GM23338 (cell line): Measurements from ENCODE around the gene QDPR. TPM values are rescaled to one million over a fixed set of nuclear protein-coding genes. Genes with fewer than 3 reads are reported as not detected.

ENCODE experiments used
- ATAC-seq: fragments of 200-7000 bp; cut with Tn5 transposase; 3 replicates; pipeline ENCODE4 v1.9.1; 2020
- DNase-seq: peaks from one replicate; pipeline ENCODE4 v3.0.0-alpha.2; 2015; ENCODE audit warnings: low spot score
- H2AFZ ChIP-seq: fragments of 200-600 bp; sonication (generic); 2 replicates; pipeline ENCODE4 v1.8.0; 2016; ENCODE audit warnings: antibody characterized with exemption, mild to moderate bottlenecking, moderate library complexity
- H3F3A ChIP-seq: fragments of 200-600 bp; sonication (generic); replicated peaks from 2 replicates; pipeline ENCODE4 v1.8.0; 2017; ENCODE audit warnings: antibody characterized with exemption, mixed run types, low read depth
- H3K27ac ChIP-seq: fragments of 200-600 bp; sonication (generic); 2 replicates; pipeline ENCODE4 v1.6.1; 2016; ENCODE audit warnings: low read depth
- H3K27me3 ChIP-seq: fragments of 200-600 bp; sonication (generic); 2 replicates; pipeline ENCODE4 v1.8.0; 2016; ENCODE audit warnings: mild to moderate bottlenecking, mixed run types, moderate library complexity; ENCODE audit not compliant: insufficient read depth
- H3K36me3 ChIP-seq: fragments of 200-600 bp; sonication (generic); 2 replicates; pipeline ENCODE4 v1.8.0; 2016; ENCODE audit warnings: mild to moderate bottlenecking; ENCODE audit not compliant: insufficient read depth
- H3K4me1 ChIP-seq: fragments of 200-600 bp; sonication (generic); 2 replicates; pipeline ENCODE4 v1.8.0; 2016; ENCODE audit warnings: mild to moderate bottlenecking, moderate library complexity; ENCODE audit not compliant: insufficient read depth
- H3K4me2 ChIP-seq: fragments of 200-600 bp; sonication (generic); 2 replicates; pipeline ENCODE4 v1.7.1; 2017; ENCODE audit warnings: mixed run types
- H3K4me3 ChIP-seq: fragments of 200-600 bp; sonication (generic); 2 replicates; pipeline ENCODE4 v1.6.1; 2016; ENCODE audit warnings: mixed run types
- H3K79me2 ChIP-seq: fragments of 200-600 bp; sonication (generic); replicated peaks from 2 replicates; pipeline ENCODE4 v1.8.0; 2017; ENCODE audit warnings: mild to moderate bottlenecking; ENCODE audit not compliant: insufficient read depth
- H3K9me2 ChIP-seq: fragments of 200-600 bp; sonication (generic); 2 replicates; pipeline ENCODE4 v1.8.0; 2017; ENCODE audit not compliant: insufficient read depth
- H4K20me1 ChIP-seq: fragments of 200-600 bp; sonication (generic); replicated peaks from 2 replicates; pipeline ENCODE4 v1.8.0; 2017; ENCODE audit warnings: mild to moderate bottlenecking; ENCODE audit not compliant: insufficient read depth
- H3K27ac Mint-ChIP-seq: 2 replicates; pipeline ENCODE4 v1.8.0; 2020; ENCODE audit warnings: inconsistent platforms, mild to moderate bottlenecking, moderate library complexity, mixed read lengths
- H3K27me3 Mint-ChIP-seq: 3 replicates; pipeline ENCODE4 v1.8.0; 2022; ENCODE audit warnings: low read depth, mild to moderate bottlenecking, moderate library complexity, mixed read lengths, inconsistent platforms; ENCODE audit not compliant: insufficient read depth, poor library complexity
- H3K36me3 Mint-ChIP-seq: 3 replicates; pipeline ENCODE4 v1.8.0; 2021; ENCODE audit warnings: low read depth, mild to moderate bottlenecking, inconsistent platforms, moderate library complexity, mixed read lengths
- H3K4me1 Mint-ChIP-seq: 3 replicates; pipeline ENCODE4 v1.8.0; 2020; ENCODE audit warnings: mild to moderate bottlenecking, inconsistent platforms, mixed read lengths
- H3K4me3 Mint-ChIP-seq: 3 replicates; pipeline ENCODE4 v1.8.0; 2021; ENCODE audit warnings: moderate library complexity, mild to moderate bottlenecking, inconsistent platforms, mixed read lengths
- H3K9me3 Mint-ChIP-seq: 3 replicates; pipeline ENCODE4 v1.8.0; 2020; ENCODE audit warnings: moderate library complexity, mild to moderate bottlenecking, inconsistent platforms, mixed read lengths
- EZH2phosphoT487 ChIP-seq: fragments of 200-600 bp; sonication (generic); IDR thresholded peaks from one replicate; pipeline ENCODE4 v1.8.1; 2018; ENCODE audit warnings: antibody characterized with exemption; ENCODE audit not compliant: unreplicated experiment
- JUNB ChIP-seq: IDR thresholded peaks from one replicate; pipeline ENCODE4 v1.6.1; 2016; ENCODE audit warnings: antibody characterized with exemption; ENCODE audit not compliant: unreplicated experiment
- REST ChIP-seq: IDR thresholded peaks from one replicate; pipeline ENCODE4 v1.6.1; 2018; ENCODE audit warnings: antibody characterized with exemption; ENCODE audit not compliant: unreplicated experiment
- STAT1 ChIP-seq: IDR thresholded peaks from one replicate; pipeline ENCODE4 v1.6.1; 2016; ENCODE audit warnings: antibody characterized with exemption; ENCODE audit not compliant: unreplicated experiment
- ZNF114 ChIP-seq: fragments of 250-450 bp; sonication (Bioruptor Pico); IDR thresholded peaks from 2 replicates; pipeline ENCODE4 v1.5.0; 2020; ENCODE audit warnings: mild to moderate bottlenecking, moderate library complexity
- polyA plus RNA-seq: library from polyadenylated mRNA; unstranded; fragments of >200 nt; fragmentation: Nextera tagmentation; extraction: Ambion mirVana; gene quantifications from 2 replicates; pipeline ENCODE4 v1.2.1, GENCODE V29; 2016
- total RNA-seq: library from RNA; depleted of rRNA; stranded (reverse); fragments of >200 nt; shearing (Covaris generic); gene quantifications from 2 replicates; pipeline ENCODE4 v1.2.3, GENCODE V29; 2014
- TF ChIP-seq, protein P1 (sequence below): fragments of 250-450 bp; sonication (Bioruptor Pico); IDR thresholded peaks from 2 replicates; pipeline ENCODE4 v1.5.0; 2020; ENCODE audit warnings: mild to moderate bottlenecking, moderate library complexity

Gene QDPR
- total and polyA plus RNA-seq, 2 experiments from 2014 or later = 31.5 to 42.7 TPM

DNA sequence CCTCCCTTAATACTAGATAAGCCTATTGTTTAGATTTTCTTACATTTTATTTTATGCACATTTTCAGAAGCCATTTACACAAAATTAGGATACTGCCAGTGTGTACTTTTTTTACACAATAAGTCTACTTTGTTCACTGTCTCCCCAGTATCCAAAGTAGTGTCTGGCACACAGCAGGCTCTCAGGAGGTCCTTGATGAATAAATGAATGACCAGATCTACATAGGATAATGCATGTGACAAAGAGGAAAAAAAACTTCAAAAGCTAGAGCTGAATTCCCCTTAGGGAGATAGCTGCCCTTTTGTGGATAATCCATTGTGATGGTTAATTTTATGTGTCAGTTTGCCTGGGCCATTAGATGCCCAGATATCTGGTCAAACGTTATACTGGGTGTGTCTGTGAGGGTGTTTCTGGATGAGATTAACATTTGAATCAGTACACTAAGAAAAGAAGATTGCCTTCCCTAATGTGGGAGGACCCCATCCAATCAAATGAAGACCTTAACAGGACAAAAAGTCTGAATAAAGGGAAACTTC is 61.6 kb downstream of the QDPR start:
- no peaks in the 10 kb centered on the region for H3K4me1 Mint-ChIP-seq
- TF ChIP-seq ZNF114 (CRISPR knock-in tag) (no peak), EZH2phosphoT487 (no peak), STAT1 (no peak), REST (no peak), JUNB (no peak)
- TF ChIP-seq, protein P1, sequence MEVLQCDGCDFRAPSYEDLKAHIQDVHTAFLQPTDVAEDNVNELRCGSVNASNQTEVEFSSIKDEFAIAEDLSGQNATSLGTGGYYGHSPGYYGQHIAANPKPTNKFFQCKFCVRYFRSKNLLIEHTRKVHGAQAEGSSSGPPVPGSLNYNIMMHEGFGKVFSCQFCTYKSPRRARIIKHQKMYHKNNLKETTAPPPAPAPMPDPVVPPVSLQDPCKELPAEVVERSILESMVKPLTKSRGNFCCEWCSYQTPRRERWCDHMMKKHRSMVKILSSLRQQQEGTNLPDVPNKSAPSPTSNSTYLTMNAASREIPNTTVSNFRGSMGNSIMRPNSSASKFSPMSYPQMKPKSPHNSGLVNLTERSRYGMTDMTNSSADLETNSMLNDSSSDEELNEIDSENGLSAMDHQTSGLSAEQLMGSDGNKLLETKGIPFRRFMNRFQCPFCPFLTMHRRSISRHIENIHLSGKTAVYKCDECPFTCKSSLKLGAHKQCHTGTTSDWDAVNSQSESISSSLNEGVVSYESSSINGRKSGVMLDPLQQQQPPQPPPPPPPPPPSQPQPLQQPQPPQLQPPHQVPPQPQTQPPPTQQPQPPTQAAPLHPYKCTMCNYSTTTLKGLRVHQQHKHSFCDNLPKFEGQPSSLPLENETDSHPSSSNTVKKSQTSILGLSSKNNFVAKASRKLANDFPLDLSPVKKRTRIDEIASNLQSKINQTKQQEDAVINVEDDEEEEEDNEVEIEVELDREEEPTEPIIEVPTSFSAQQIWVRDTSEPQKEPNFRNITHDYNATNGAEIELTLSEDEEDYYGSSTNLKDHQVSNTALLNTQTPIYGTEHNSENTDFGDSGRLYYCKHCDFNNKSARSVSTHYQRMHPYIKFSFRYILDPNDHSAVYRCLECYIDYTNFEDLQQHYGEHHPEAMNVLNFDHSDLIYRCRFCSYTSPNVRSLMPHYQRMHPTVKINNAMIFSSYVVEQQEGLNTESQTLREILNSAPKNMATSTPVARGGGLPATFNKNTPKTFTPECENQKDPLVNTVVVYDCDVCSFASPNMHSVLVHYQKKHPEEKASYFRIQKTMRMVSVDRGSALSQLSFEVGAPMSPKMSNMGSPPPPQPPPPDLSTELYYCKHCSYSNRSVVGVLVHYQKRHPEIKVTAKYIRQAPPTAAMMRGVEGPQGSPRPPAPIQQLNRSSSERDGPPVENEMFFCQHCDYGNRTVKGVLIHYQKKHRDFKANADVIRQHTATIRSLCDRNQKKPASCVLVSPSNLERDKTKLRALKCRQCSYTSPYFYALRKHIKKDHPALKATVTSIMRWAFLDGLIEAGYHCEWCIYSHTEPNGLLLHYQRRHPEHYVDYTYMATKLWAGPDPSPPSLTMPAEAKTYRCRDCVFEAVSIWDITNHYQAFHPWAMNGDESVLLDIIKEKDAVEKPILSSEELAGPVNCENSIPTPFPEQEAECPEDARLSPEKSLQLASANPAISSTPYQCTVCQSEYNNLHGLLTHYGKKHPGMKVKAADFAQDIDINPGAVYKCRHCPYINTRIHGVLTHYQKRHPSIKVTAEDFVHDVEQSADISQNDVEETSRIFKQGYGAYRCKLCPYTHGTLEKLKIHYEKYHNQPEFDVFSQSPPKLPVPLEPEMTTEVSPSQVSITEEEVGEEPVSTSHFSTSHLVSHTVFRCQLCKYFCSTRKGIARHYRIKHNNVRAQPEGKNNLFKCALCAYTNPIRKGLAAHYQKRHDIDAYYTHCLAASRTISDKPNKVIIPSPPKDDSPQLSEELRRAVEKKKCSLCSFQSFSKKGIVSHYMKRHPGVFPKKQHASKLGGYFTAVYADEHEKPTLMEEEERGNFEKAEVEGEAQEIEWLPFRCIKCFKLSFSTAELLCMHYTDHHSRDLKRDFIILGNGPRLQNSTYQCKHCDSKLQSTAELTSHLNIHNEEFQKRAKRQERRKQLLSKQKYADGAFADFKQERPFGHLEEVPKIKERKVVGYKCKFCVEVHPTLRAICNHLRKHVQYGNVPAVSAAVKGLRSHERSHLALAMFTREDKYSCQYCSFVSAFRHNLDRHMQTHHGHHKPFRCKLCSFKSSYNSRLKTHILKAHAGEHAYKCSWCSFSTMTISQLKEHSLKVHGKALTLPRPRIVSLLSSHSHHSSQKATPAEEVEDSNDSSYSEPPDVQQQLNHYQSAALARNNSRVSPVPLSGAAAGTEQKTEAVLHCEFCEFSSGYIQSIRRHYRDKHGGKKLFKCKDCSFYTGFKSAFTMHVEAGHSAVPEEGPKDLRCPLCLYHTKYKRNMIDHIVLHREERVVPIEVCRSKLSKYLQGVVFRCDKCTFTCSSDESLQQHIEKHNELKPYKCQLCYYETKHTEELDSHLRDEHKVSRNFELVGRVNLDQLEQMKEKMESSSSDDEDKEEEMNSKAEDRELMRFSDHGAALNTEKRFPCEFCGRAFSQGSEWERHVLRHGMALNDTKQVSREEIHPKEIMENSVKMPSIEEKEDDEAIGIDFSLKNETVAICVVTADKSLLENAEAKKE (CRISPR knock-in tag) = no peak
- no peak for ATAC-seq

More for the DNA sequence above, 61.6 kb downstream of the QDPR start:
- Mint-ChIP-seq H3K9me3 (peaks cover 28% of the 10 kb centered on the region), H3K27me3 (peaks cover 1% of the 10 kb centered on the region), H3K36me3 (peaks cover 13% of the 10 kb centered on the region), H3K27ac (no peak overlapping the region), H3K4me3 (no peak overlapping the region)
- no peak overlapping the region for H3K4me3 ChIP-seq
- H3K36me3 ChIP-seq = 0 out of 2 replicates have a peak, but pooled peaks cover 3% of the 10 kb centered on the region
- H3K79me2 ChIP-seq = no peaks in the 10 kb centered on the region
- H3K9me2 ChIP-seq = no peaks in the 10 kb centered on the region
- H4K20me1 ChIP-seq = no peaks in the 10 kb centered on the region
- no peaks in the 10 kb centered on the region for H3F3A ChIP-seq
- no peaks in the 10 kb centered on the region for H3K4me1 ChIP-seq
- H3K27ac ChIP-seq = no peak overlapping the region
- no peak overlapping the region for H3K4me2 ChIP-seq
- no peak for DNase-seq
- H3K27me3 ChIP-seq = no peaks in the 10 kb centered on the region
- H2AFZ ChIP-seq = no peak overlapping the region
